Lower leg skin (tissue), 4 donors: ENCODE results near the gene CAPS. TPM values are rescaled to one million over a fixed set of nuclear protein-coding genes. Genes with fewer than 3 reads are reported as not detected.

Experiments
- DNase-seq, 2 donors: peaks; one replicate each; pipeline ENCODE4 v3.0.0-alpha.2; 2019; ENCODE audit warnings: low spot score in 2 of 2
- H3K4me3 ChIP-seq: fragments of 200-600 bp; sonication (generic); 2 replicates; pipeline ENCODE4 v1.5.1; 2017; ENCODE audit warnings: mild to moderate bottlenecking, low read depth; ENCODE audit not compliant: poor library complexity, severe bottlenecking
- POLR2A ChIP-seq, 2 donors: fragments of 450-650 bp; IDR thresholded peaks; one replicate each; pipeline ENCODE4 v1.6.1; 2016 to 2017; ENCODE audit warnings: antibody characterized with exemption in 2 of 2, mild to moderate bottlenecking in 1 of 2, moderate library complexity in 1 of 2
- WGBS, 2 donors: methylation state at CpG; one replicate each; pipeline ENCODE4 v1.1.5; 2018; 5-methylcytosine and 5-hydroxymethylcytosine counted together
- intact Hi-C: fragments of 100-400 bp; cut with DNase I; formaldehyde crosslinking; loops from one replicate; pipeline ENCODE4 v1.15.0; 2023; ENCODE audit warnings: low total_unique reads
- total RNA-seq, 4 donors: library from RNA; depleted of rRNA; stranded (reverse); fragments of >200 nt; gene quantifications; one replicate each; pipeline ENCODE4 v1.1.0, GENCODE V29; 2016
- TF ChIP-seq, protein P1 (sequence below), 3 donors: fragments of 450-650 bp; IDR thresholded peaks; one replicate each; pipeline ENCODE4 v1.5.1; 2016; ENCODE audit warnings: antibody characterized with exemption in 3 of 3, mild to moderate bottlenecking in 3 of 3, moderate library complexity in 2 of 3

Gene CAPS
- total RNA-seq, 4 donors from 2014 or later = 3.5 to 14.5 (median 11.5) TPM

DNA sequence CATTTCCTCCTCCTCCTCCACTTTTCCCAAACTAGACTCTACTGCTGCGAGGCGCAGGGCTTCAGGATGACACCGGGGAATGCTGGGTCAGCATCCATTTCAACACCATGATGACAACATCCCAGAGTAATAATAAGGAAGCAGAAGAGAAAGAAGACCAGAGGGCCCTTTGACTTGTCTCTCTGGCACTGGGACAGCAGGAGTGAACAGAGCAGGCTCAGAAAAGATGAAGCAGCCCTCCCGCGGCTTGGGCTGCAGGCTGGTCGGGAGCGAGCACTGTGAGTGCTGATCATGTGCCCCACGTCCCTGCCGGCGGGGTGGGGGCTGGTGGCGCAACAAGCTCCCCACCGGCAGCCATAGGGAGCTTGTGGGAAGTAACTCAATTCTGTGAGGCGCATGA lies 33.4 kb downstream of the CAPS start:
- intact Hi-C loops = no loop called here
- WGBS, 2 donors = 49 to 66% methylated on average over 13 of the region's 13 CpGs
- peak; percentile 65 to 90 for DNase-seq
- no peak overlapping the region for H3K4me3 ChIP-seq
- no peak for TF ChIP-seq POLR2A (IDR thresholded peaks at IDR 0.05)

DNA sequence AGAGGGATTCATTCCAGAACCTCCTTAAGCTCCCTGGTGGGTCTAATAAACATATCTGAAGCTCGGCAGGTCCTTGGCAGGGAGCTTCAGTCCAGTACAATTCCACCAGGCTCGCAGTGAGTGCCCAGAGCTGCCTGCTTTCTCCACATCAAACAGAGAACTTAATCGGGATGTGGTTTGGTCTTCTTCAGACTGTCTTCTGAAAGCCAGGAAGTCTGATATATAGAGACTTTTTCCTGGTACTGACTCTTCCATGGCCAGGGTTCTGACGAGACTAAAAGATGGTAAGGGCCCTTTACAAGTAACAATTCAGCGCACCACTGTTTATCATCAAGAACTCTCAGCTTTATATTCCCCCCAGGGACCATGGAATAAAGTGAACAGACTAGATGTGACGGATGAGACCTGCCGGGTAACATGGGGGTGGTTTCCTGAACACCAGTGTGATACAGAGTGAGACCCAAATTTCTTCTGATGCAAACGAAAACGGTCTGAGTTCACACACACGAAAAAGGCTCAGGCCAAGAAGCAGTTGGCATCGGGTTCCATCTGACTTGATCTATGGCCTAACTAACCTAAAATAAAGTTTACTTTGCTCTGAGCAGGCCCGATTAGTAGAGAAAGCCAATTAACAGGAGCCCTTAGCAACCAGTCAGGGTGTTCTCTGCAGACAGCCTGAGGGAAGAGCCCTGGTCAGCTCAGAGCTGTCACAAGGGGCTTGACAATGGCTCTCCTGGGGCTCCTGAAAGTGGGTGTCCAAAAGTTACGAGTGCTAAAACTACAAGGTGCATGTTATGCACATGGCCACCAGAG lies 34.9 kb downstream of the CAPS start:
- intact Hi-C loops = no loop called here
- no peak for TF ChIP-seq POLR2A (IDR thresholded peaks at IDR 0.05)
- TF ChIP-seq, protein P1, sequence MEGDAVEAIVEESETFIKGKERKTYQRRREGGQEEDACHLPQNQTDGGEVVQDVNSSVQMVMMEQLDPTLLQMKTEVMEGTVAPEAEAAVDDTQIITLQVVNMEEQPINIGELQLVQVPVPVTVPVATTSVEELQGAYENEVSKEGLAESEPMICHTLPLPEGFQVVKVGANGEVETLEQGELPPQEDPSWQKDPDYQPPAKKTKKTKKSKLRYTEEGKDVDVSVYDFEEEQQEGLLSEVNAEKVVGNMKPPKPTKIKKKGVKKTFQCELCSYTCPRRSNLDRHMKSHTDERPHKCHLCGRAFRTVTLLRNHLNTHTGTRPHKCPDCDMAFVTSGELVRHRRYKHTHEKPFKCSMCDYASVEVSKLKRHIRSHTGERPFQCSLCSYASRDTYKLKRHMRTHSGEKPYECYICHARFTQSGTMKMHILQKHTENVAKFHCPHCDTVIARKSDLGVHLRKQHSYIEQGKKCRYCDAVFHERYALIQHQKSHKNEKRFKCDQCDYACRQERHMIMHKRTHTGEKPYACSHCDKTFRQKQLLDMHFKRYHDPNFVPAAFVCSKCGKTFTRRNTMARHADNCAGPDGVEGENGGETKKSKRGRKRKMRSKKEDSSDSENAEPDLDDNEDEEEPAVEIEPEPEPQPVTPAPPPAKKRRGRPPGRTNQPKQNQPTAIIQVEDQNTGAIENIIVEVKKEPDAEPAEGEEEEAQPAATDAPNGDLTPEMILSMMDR (IDR thresholded peaks at IDR 0.05) = no peak
- WGBS, 2 donors = 74 to 75% methylated on average over 13 of the region's 13 CpGs
- no peak overlapping the region for H3K4me3 ChIP-seq
- DNase-seq = no peak

DNA sequence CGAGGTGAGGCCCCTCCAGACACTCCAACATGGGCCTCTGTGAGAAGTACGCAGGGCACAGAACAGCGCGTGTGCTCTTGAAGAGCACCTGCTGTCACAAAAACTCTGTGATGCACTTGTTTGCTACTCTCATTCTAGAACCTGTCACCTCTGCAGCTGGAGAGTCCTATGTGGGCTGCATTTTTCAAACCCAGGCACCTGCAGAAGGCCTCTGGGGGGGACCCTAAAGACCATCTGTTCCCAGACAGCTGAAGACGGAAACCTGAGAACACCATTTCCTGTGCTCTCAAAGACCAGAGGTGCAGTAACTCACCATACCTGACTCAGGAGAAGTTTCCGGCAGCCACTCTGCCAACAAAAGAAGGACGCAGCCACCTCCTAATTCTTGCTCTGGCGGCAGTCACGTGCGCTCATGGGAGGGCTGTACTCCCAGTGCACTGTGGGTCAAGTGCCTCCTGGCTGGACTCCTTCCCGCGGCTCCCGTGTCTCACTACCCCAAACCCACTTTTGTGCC lies 35.8 kb downstream of the CAPS start:
- 87 to 90% methylated on average over 13 of the region's 13 CpGs for WGBS, 2 donors
- H3K4me3 ChIP-seq = no peak overlapping the region
- no peak for DNase-seq
- intact Hi-C loops = no loop called here
- no peak for TF ChIP-seq POLR2A (IDR thresholded peaks at IDR 0.05)
- TF ChIP-seq, protein P1 (IDR thresholded peaks at IDR 0.05) = no peak

DNA sequence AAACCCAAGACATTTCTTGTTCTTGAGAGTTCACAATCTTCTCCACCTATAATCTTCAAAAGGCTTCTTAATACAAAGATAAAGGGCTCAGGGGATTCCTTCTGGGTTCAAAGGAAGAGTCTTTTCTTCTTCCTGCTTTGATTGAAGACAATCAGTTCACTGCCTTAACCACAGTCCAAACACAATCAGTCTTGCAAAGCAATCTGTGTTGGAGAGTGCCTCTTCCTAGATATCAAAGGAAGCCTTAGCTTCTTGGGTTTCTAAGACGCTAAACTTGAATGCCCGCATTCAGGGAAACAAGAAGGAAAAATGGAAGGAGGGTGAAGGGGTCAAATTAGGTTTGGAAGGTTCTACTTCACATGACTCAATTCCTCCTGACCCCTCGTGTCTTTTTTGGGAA lies 36.7 kb downstream of the CAPS start:
- H3K4me3 ChIP-seq = no peak overlapping the region
- intact Hi-C loops = no loop called here
- no peak for TF ChIP-seq POLR2A (IDR thresholded peaks at IDR 0.05)
- TF ChIP-seq, protein P1 (IDR thresholded peaks at IDR 0.05) = no peak
- no peak for DNase-seq
- WGBS, 2 donors = 61 to 63% methylated on average over 3 of the region's 3 CpGs

DNA sequence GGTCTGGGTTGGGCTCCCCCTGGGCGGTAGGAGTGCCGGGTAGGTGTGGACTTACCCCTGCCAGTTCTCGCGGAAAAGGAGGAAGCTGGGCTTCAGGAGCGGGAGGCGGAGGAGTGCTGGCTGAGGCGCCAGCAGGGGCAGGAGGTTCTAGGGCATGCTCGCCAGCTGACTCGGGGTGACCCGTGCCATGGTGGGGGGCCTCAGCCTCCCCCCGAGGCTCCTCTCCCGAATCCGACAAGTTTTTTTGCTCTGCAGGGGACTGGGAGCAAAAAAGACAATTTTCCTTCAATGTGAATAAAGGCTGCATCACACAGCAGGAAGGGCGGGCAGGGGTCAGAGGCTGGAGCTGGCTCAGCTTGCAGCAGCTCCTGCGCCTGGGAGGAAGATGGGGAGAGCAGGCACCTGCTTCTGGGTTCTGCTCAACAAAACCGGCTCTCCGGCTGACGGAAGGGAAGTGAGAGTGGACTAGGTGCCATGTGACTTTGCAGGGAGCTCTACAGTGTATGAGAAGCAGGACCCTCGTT lies 37.3 kb downstream of the CAPS start:
- WGBS, 2 donors = 30 to 38% methylated on average over 19 of the region's 19 CpGs
- TF ChIP-seq, protein P1 (IDR thresholded peaks at IDR 0.05) = no peak
- TF ChIP-seq POLR2A (IDR thresholded peaks at IDR 0.05) = no peak
- intact Hi-C loops = no loop called here
- H3K4me3 ChIP-seq = no peak overlapping the region
- no peak for DNase-seq

DNA sequence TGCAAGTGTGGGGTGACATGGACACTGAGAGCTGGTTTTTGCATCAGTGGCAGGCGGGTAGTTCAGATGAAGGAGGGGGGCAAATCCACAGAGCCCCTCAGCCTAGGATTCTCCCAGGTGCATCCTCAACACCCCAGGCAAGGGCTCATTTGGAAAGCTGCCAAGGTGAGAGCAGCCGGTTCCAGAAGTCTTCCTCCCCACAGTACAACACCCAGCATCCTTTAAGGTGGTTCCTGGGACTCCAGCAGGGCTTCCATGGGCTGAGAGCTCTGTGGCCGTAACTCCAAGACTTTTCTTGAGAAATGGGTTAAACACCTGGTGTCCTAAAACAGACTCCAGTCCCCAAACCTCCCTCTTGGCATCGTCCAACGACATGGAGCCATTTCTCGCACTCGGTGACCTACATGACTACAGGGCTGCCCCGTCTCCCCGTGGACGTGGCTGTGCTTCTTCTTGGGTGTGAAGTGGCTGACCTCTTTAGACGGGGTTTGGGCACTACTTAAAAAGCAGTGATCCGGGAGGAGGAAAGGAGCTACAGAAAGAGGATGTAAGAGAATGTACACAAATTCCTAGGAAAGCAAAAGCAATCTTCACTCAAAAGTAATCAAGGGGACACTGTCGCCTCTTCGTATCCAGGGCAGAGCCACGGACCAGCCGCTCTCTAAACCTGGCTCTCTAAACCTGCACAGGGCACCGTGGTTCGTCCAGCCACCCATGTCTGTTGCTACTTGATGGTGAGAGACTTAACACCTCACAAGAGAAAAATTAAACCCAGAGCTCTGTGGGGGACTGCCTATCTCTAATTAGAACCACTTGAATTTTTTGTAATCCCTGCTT lies 38.4 kb downstream of the CAPS start:
- intact Hi-C loops = no loop called here
- TF ChIP-seq POLR2A (IDR thresholded peaks at IDR 0.05) = no peak
- TF ChIP-seq, protein P1 (IDR thresholded peaks at IDR 0.05) = no peak
- 78 to 81% methylated on average over 18 of the region's 18 CpGs for WGBS, 2 donors

More for the DNA sequence above, 38.4 kb downstream of the CAPS start:
- DNase-seq = no peak
- H3K4me3 ChIP-seq = no peak overlapping the region
